K562 (cell line): ENCODE results near the gene C1QTNF2. TPM values are rescaled to one million over a fixed set of nuclear protein-coding genes. Genes with fewer than 3 reads are reported as not detected.

Experiments used
- CBFA2T2 ChIP-seq: fragments of 450-650 bp; conservative IDR thresholded peaks from 2 replicates; pipeline ENCODE4 v1.6.1; 2017; ENCODE audit warnings: mild to moderate bottlenecking
- CEBPB ChIP-seq: fragments of 450-650 bp; IDR thresholded peaks from 2 replicates; pipeline ENCODE4 v1.6.1; 2016; ENCODE audit warnings: missing genetic modification characterization, missing compliant biosample characterization
- CHCHD3 ChIP-seq: fragments of 250-450 bp; sonication (Bioruptor Pico); IDR thresholded peaks from 2 replicates; pipeline ENCODE4 v2.1.2; 2022; ENCODE audit warnings: mild to moderate bottlenecking
- EGR1 ChIP-seq: fragments of 450-650 bp; conservative IDR thresholded peaks from 2 replicates; pipeline ENCODE4 v1.6.1; 2017; ENCODE audit warnings: mild to moderate bottlenecking
- HDAC2 ChIP-seq: fragments of 450-650 bp; IDR thresholded peaks from 2 replicates; pipeline ENCODE4 v1.6.1; 2016; ENCODE audit warnings: mild to moderate bottlenecking
- HDAC3 ChIP-seq: fragments of 450-650 bp; IDR thresholded peaks from 2 replicates; pipeline ENCODE4 v1.6.1; 2018; ENCODE audit warnings: borderline replicate concordance, mild to moderate bottlenecking, moderate library complexity; ENCODE audit not compliant: partially characterized antibody
- NBN ChIP-seq: fragments of 450-650 bp; IDR thresholded peaks from 2 replicates; pipeline ENCODE4 v1.6.1; 2016; ENCODE audit warnings: low read depth, mild to moderate bottlenecking
- NFATC3 ChIP-seq: fragments of 450-650 bp; IDR thresholded peaks from 2 replicates; pipeline ENCODE4 v1.6.1; 2017; ENCODE audit warnings: mild to moderate bottlenecking
- RAD51 ChIP-seq: fragments of 450-650 bp; IDR thresholded peaks from 2 replicates; pipeline ENCODE4 v1.7.1; 2016; ENCODE audit warnings: low read depth, mild to moderate bottlenecking, borderline replicate concordance
- SNRNP70 ChIP-seq: fragments of 200-400 bp; formaldehyde crosslinking; optimal IDR thresholded peaks from 2 replicates; pipeline ENCODE3; 2017; ENCODE audit warnings: low read depth, low read length
- TCFL5 ChIP-seq: fragments of 250-450 bp; sonication (Bioruptor Pico); conservative IDR thresholded peaks from 2 replicates; pipeline ENCODE4 v1.6.1; 2021; ENCODE audit warnings: mild to moderate bottlenecking, moderate library complexity, matching md5 sums
- TEAD4 ChIP-seq, 2 experiments: sonication (generic) in 1 of 2; formaldehyde crosslinking in 1 of 2; IDR thresholded peaks; 2 replicates each; pipeline versions ENCODE4 v1.6.1 to v1.8.0; 2012 to 2022; ENCODE audit warnings: borderline replicate concordance in 1 of 2, inconsistent platforms in 1 of 2, low read length in 1 of 2, mild to moderate bottlenecking in 1 of 2, missing genetic modification reagents in 1 of 2
- XRCC5 ChIP-seq: fragments of 200-400 bp; formaldehyde crosslinking; IDR thresholded peaks from 2 replicates; pipeline ENCODE4 v1.6.1; 2017; ENCODE audit warnings: low read depth, mild to moderate bottlenecking, low read length
- ZNF263 ChIP-seq: sonication (generic); formaldehyde crosslinking; IDR thresholded peaks from 2 replicates; pipeline ENCODE4 v1.8.0; 2022; ENCODE audit warnings: mild to moderate bottlenecking, missing genetic modification reagents, borderline replicate concordance
- ZNF354B ChIP-seq: fragments of 250-450 bp; sonication (Bioruptor Pico); IDR thresholded peaks from 2 replicates; pipeline ENCODE4 v1.4.0; 2020
- polyA plus RNA-seq, 8 experiments: library from polyadenylated mRNA; depleted of rRNA in 4 of 8; stranded (reverse) in 5 of 8; unstranded in 3 of 8; fragments of >200 nt; fragmentation: Nextera tagmentation in 2 of 8; fragmentation: Illumina TruSeq in 1 of 8; extraction: Ambion mirVana in 2 of 8; extraction: Trizol in 1 of 8; gene quantifications; 2 replicates each; pipeline versions ENCODE4 v1.2.1 to v1.2.3, GENCODE V29; 2011 to 2014; ENCODE audit warnings: inconsistent platforms in 1 of 8, missing spikeins in 1 of 8
- total RNA-seq, 7 experiments: library from RNA; depleted of rRNA in 6 of 7; stranded (reverse); fragments of >200 nt in 6 of 7; fragmentation: Illumina TruSeq in 2 of 7; extraction: Trizol in 2 of 7; gene quantifications; 2 replicates each; pipeline versions ENCODE4 v1.2.1 to v1.2.3, GENCODE V29; 2011 to 2021; ENCODE audit warnings: low replicate concordance in 1 of 7
- TF ChIP-seq, protein P1 (sequence below): fragments of 250-450 bp; sonication (Bioruptor Pico); IDR thresholded peaks from 2 replicates; pipeline ENCODE4 v1.8.0; 2021; ENCODE audit warnings: moderate library complexity, mild to moderate bottlenecking, inconsistent platforms
- TF ChIP-seq, protein P2 (sequence below): sonication (generic); formaldehyde crosslinking; IDR thresholded peaks from 2 replicates; pipeline ENCODE4 v1.8.0; 2022; ENCODE audit warnings: mild to moderate bottlenecking, missing genetic modification reagents
- TF ChIP-seq, protein P3 (sequence below), 2 experiments: IDR thresholded peaks in 1 of 2; conservative IDR thresholded peaks in 1 of 2; 2 replicates each; pipeline ENCODE4 v1.6.1; 2016; ENCODE audit warnings: low read depth in 2 of 2, mild to moderate bottlenecking in 1 of 2, missing compliant biosample characterization in 1 of 2, missing genetic modification characterization in 1 of 2, moderate library complexity in 1 of 2
- TF ChIP-seq, protein P4 (sequence below), 2 experiments: fragments of 450-650 bp; IDR thresholded peaks; 2 replicates each; pipeline ENCODE4 v1.6.1; 2018; ENCODE audit warnings: mild to moderate bottlenecking in 2 of 2, low read depth in 1 of 2; ENCODE audit not compliant: partially characterized antibody in 2 of 2

C1QTNF2 gene
- total and polyA plus RNA-seq, 9 of the 15 experiments (the other 6 are each of a cell fraction or from before 2014, with no cell fraction given), result not detected

DNA sequence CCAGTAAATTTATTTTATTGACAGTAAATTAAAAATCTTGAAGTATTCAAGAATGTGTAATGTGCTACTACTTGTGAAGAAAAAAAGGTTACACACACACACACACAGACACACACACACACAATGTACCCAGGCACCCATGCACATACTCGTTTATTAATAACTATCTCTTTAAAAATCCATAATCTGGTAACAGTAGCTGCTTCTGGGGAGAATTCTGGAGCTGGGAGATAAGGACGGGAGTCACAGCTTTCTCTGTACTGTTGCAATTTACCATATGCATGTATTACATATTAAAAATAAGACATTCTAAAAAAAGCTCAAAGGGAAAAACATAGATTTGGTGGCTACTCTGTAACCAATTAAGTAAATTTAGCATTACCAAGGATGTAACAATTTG lies 7.9 kb upstream of the C1QTNF2 start (continued):
- TF ChIP-seq, protein P1, sequence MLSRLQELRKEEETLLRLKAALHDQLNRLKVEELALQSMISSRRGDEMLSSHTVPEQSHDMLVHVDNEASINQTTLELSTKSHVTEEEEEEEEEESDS, result no peak
- TF ChIP-seq CBFA2T2 (peak; percentile 70), RAD51 (no peak), HDAC3 (peak; percentile 21), NFATC3 (no peak), TCFL5 (CRISPR knock-in tag) (no peak), TEAD4 (IDR thresholded peaks at IDR 0.05; ENCODE audit: low read length) (peak; percentile 78), TEAD4 (CRISPR knock-in tag; IDR thresholded peaks at IDR 0.05; ENCODE audit: borderline replicate concordance) (no peak), HDAC2 (no peak), CHCHD3 (CRISPR knock-in tag) (no peak), ZNF263 (no peak), NBN (no peak), EGR1 (no peak), CEBPB (tag) (peak; percentile 31; the same call in 1 of the 2 replicates), SNRNP70 (no peak), XRCC5 (no peak), ZNF354B (CRISPR knock-in tag) (no peak)
- TF ChIP-seq, protein P2, sequence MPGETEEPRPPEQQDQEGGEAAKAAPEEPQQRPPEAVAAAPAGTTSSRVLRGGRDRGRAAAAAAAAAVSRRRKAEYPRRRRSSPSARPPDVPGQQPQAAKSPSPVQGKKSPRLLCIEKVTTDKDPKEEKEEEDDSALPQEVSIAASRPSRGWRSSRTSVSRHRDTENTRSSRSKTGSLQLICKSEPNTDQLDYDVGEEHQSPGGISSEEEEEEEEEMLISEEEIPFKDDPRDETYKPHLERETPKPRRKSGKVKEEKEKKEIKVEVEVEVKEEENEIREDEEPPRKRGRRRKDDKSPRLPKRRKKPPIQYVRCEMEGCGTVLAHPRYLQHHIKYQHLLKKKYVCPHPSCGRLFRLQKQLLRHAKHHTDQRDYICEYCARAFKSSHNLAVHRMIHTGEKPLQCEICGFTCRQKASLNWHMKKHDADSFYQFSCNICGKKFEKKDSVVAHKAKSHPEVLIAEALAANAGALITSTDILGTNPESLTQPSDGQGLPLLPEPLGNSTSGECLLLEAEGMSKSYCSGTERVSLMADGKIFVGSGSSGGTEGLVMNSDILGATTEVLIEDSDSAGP (CRISPR knock-in tag), result peak; percentile 76; the same call in 1 of the 2 replicates
- TF ChIP-seq, protein P3, sequence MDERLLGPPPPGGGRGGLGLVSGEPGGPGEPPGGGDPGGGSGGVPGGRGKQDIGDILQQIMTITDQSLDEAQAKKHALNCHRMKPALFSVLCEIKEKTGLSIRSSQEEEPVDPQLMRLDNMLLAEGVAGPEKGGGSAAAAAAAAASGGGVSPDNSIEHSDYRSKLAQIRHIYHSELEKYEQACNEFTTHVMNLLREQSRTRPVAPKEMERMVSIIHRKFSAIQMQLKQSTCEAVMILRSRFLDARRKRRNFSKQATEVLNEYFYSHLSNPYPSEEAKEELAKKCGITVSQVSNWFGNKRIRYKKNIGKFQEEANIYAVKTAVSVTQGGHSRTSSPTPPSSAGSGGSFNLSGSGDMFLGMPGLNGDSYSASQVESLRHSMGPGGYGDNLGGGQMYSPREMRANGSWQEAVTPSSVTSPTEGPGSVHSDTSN (CRISPR knock-in tag; IDR thresholded peaks at IDR 0.05; ENCODE audit: low read depth), result no peak
- TF ChIP-seq, protein P3 (tag; conservative IDR thresholded peaks at IDR 0.05; ENCODE audit: low read depth), result no peak
- TF ChIP-seq, protein P4, sequence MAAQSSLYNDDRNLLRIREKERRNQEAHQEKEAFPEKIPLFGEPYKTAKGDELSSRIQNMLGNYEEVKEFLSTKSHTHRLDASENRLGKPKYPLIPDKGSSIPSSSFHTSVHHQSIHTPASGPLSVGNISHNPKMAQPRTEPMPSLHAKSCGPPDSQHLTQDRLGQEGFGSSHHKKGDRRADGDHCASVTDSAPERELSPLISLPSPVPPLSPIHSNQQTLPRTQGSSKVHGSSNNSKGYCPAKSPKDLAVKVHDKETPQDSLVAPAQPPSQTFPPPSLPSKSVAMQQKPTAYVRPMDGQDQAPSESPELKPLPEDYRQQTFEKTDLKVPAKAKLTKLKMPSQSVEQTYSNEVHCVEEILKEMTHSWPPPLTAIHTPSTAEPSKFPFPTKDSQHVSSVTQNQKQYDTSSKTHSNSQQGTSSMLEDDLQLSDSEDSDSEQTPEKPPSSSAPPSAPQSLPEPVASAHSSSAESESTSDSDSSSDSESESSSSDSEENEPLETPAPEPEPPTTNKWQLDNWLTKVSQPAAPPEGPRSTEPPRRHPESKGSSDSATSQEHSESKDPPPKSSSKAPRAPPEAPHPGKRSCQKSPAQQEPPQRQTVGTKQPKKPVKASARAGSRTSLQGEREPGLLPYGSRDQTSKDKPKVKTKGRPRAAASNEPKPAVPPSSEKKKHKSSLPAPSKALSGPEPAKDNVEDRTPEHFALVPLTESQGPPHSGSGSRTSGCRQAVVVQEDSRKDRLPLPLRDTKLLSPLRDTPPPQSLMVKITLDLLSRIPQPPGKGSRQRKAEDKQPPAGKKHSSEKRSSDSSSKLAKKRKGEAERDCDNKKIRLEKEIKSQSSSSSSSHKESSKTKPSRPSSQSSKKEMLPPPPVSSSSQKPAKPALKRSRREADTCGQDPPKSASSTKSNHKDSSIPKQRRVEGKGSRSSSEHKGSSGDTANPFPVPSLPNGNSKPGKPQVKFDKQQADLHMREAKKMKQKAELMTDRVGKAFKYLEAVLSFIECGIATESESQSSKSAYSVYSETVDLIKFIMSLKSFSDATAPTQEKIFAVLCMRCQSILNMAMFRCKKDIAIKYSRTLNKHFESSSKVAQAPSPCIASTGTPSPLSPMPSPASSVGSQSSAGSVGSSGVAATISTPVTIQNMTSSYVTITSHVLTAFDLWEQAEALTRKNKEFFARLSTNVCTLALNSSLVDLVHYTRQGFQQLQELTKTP (IDR thresholded peaks at IDR 0.05; ENCODE audit: low read depth in 1 of 2, partially characterized antibody in 2 of 2), result no peak
